Fibroblast of pulmonary artery (primary cell): ENCODE results near the gene MEIS3.

Experiments
- DNase-seq: peaks from one replicate; pipeline ENCODE4 v3.0.0-alpha.2; 2010; ENCODE audit warnings: low read depth
- H3K4me3 ChIP-seq: replicated peaks from 2 replicates; pipeline ENCODE4 v1.5.1; 2011; ENCODE audit warnings: low read depth, mild to moderate bottlenecking, control low read depth, low read length, moderate library complexity
- TF ChIP-seq, protein P1 (sequence below): IDR thresholded peaks from 2 replicates; pipeline ENCODE4 v1.5.1; 2011; ENCODE audit warnings: mild to moderate bottlenecking, control low read depth, low read length, inconsistent platforms; ENCODE audit errors: missing control alignments

The MEIS3 gene

DNA sequence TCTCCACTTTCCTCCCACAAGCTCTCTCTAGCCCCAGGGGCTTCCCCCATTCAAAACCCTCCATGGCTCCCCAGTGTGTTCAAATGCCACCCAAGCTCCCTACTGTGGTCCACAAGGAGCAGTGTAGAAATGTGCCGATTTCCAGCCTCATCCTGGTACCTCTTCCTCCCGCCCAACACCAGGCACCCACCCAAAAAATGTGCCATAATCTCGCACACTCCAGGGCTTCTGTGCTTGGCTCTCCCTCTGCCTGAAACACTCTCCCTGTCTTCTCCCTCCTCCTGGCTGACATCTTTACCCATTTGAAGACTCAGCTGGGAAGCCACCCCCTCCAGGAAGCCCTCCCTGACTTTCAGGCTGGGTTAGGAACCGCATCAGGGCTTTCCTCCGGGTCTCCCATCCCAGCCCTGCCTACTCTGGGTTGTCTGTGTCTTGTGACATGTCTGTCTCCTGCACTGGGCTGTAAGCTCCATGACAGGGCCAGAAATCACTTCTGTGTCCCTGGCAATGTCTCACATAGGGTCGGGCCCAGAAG, 16.6 kb upstream of the MEIS3 start:
- TF ChIP-seq, protein P1, sequence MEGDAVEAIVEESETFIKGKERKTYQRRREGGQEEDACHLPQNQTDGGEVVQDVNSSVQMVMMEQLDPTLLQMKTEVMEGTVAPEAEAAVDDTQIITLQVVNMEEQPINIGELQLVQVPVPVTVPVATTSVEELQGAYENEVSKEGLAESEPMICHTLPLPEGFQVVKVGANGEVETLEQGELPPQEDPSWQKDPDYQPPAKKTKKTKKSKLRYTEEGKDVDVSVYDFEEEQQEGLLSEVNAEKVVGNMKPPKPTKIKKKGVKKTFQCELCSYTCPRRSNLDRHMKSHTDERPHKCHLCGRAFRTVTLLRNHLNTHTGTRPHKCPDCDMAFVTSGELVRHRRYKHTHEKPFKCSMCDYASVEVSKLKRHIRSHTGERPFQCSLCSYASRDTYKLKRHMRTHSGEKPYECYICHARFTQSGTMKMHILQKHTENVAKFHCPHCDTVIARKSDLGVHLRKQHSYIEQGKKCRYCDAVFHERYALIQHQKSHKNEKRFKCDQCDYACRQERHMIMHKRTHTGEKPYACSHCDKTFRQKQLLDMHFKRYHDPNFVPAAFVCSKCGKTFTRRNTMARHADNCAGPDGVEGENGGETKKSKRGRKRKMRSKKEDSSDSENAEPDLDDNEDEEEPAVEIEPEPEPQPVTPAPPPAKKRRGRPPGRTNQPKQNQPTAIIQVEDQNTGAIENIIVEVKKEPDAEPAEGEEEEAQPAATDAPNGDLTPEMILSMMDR: no peak
- DNase-seq: no peak
- no peak overlapping the region for H3K4me3 ChIP-seq

DNA sequence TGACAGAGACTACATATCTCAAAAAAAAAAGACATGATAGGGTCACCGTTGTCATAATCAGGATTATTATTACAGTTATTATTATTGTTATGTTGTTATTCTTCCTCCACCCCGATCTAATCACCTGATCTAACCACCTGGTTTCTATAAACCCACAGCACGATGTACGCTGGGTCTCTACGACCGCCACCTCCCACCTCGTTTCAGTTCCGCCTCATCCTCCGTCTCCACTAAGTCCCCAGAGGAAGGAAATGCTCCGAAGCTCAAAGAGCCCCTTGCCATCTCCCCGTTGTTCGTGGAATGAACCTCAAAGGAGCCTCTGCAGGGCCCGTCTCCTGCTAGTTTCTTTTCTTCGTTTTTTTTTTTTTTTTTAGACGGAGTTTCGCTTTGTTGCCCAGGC, 15.9 kb upstream of the MEIS3 start:
- no peak for DNase-seq
- TF ChIP-seq, protein P1: no peak
- no peak overlapping the region for H3K4me3 ChIP-seq

DNA sequence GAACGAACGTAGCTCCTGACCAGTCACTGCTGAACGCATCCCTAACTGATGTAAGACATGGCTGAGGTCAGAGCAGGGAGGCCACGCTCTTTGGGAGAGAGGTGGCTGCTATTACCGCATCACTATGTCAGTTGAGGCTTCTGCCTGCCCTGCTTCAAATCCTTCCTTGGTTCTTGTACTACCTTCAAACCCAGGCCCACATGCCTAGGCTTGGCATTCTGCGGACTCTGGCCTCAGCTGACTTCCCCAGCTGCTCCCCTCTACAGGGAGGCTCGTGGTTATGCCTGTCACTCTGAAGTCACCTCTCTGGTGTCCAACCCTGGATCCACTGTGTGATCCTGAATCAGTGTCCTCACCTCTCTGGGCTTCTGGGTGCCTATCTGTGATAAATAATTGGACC, 14.8 kb upstream of the MEIS3 start:
- no peak for DNase-seq
- no peak overlapping the region for H3K4me3 ChIP-seq
- TF ChIP-seq, protein P1: no peak

DNA sequence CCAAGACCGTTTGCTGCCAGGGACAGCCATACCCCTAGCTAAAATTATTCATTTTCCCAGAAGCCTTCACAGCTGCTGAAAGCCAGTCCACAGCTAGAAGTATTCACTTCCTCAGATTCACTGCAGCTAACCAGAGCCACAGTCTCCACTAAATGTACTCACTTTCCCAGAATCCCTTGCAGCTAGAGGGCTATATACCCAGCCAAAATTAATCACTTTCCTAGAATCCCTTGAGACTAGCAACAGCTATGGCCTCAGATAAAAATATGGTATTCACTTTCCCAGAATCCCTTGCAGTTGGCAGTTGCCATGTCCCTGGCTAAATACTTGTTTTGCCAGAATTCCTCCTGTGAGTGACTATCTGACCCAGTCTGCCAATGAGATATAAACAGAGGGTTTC, 13.8 kb upstream of the MEIS3 start:
- no peak overlapping the region for H3K4me3 ChIP-seq
- TF ChIP-seq, protein P1: no peak
- no peak for DNase-seq

DNA sequence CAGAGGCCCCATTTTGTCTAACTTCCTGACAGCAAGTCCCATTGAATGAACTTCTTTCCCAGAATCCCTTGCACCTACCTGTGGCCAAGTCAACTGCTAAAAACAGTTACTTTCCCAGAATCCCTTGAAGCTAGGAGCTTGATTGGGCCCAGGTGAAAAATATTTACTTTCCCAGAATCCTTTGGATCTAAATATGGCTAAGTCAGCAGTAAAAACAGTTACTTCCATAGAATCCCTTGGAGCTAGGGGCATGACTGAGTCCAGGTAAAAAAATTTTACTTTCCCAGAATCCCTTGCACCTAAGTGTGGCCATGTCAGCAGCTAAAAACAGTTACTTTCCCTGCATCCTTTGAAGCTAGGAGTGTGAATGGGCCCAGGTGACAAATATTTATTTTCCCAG, 13.2 kb upstream of the MEIS3 start:
- TF ChIP-seq, protein P1: no peak
- DNase-seq: no peak
- H3K4me3 ChIP-seq: no peak overlapping the region

DNA sequence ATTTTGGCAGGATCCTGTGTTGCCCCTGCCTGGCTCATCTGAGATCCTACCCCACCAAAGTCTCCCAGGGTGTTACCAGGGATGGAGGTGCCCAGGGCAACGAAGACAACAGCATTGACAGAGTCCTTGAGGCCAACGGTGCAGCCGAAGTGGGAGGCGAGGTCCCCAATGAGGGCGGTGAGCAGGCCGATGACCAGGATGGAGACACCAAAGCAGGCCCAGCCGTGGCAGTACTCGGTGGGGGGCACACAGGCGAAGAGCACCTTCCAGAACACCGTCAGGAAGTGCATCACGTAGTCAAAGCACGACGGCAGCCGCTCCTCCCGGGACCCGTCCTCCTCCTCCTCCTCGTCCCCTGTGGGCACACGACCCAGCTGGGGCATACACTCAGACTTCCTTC, 12.8 kb upstream of the MEIS3 start:
- DNase-seq: no peak
- TF ChIP-seq, protein P1: no peak
- H3K4me3 ChIP-seq: no peak overlapping the region

DNA sequence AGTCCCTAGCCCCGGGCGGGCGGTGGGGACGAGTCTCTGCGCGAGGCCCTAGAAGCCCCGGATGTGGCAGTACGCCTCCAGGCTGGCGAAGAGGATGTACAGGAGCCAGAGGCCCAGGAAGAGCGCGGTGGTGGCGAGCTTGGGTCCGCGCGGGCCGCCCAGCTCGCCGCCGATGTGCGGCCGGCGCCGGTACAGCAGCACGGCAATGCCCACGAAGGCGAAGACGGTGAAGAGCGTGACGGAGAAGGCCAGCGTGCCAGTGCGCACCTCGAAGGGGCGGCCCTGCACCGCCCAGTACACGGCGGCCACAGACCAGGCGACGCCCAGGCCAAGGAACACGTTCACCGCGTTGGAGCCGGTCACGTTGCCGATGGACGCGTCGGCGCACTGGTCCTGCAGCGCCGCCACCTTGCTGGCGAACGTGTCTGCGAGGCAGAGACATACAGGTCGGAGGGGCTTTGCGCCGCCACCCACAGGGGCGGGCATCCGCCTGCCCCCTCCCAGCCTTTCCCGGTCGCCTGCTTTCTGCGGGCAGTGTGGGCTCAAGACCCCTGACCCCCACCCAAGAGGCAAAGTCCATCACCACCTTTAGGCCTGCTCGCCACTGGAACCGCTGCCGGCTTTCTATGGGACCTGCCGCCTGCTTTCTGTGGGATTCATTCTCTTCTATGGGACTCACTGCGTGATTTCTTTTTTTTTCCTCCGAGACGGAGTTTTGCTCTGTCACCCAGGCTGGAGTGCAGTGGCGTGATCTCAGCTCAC, 10.9 kb upstream of the MEIS3 start:
- DNase-seq: peak; percentile 51
- H3K4me3 ChIP-seq: no peak overlapping the region

More for the DNA sequence above, 10.9 kb upstream of the MEIS3 start:
- TF ChIP-seq, protein P1: peak; percentile 5
